ENCODE data around the gene SEMA5A. TPM values are rescaled to one million over a fixed set of nuclear protein-coding genes. Genes with fewer than 3 reads are reported as not detected.

Gene SEMA5A
- total RNA-seq, 4 donors from 2014 or later: 13.4 to 22.3 (median 18.5) TPM

GRCh38 chr5:9009931-9010651, 535.8 kb downstream of the SEMA5A start:
- H3K4me3 ChIP-seq (ENCODE audit: low read depth, poor library complexity, severe bottlenecking): no peak overlapping the region
- no peak for TF ChIP-seq CTCF (IDR thresholded peaks at IDR 0.05)
- TF ChIP-seq POLR2A (IDR thresholded peaks at IDR 0.05): no peak
- no peak for DNase-seq (ENCODE audit: low spot score in 2 of 2)
- 50 to 55% methylated on average over 7 of the region's 7 CpGs for WGBS, 2 donors
- intact Hi-C loops (cut with DNase I; ENCODE audit: low total_unique reads): no loop called here

GRCh38 chr5:8997542-8998070, 548.3 kb downstream of the SEMA5A start:
- H3K4me3 ChIP-seq (ENCODE audit: low read depth, poor library complexity, severe bottlenecking): no peak overlapping the region
- intact Hi-C loops (cut with DNase I; ENCODE audit: low total_unique reads): no loop called here
- WGBS, 2 donors: 11 to 19% methylated on average over 1 of the region's 1 CpG
- TF ChIP-seq CTCF (IDR thresholded peaks at IDR 0.05) (no peak), POLR2A (IDR thresholded peaks at IDR 0.05) (no peak)
- no peak for DNase-seq (ENCODE audit: low spot score in 2 of 2)

GRCh38 chr5:8993031-8993430, 552.8 kb downstream of the SEMA5A start:
- intact Hi-C loops (cut with DNase I; ENCODE audit: low total_unique reads): no loop called here
- H3K4me3 ChIP-seq (ENCODE audit: low read depth, poor library complexity, severe bottlenecking): no peak overlapping the region
- DNase-seq (ENCODE audit: low spot score in 2 of 2): no peak
- no peak for TF ChIP-seq POLR2A (IDR thresholded peaks at IDR 0.05)
- no peak for TF ChIP-seq CTCF (IDR thresholded peaks at IDR 0.05)

Small RNAs within 50 kb of the gene (microRNA-seq; reads per million reads assigned to microRNA genes)
- 2.3 to 8.2 reads per million in 2 donors for gene MIR4636 (ENCODE audit: borderline number of aligned reads in 1 of 2, borderline replicate concordance in 2 of 2)

Other genes starting within 250 kb of the SEMA5A start
- not detected for gene TAS2R1, start 84.3 kb upstream of the SEMA5A start, total RNA-seq

Measured in lower leg skin (tissue), 4 donors.